ENCODE data around the gene CHPF.

The CHPF gene

GRCh38 chr2:219553168-219553417, 9.5 kb upstream of the CHPF start:
- in situ Hi-C loops (cut with MboI; ENCODE audit: low sequenced_read_pairs), result no loop called here

- in situ Hi-C loops (cut with MboI; ENCODE audit: low sequenced_read_pairs), result no loop called here
Observed at GRCh38 chr2:219552382-219553167, 9.0 kb upstream of the CHPF start.

GRCh38 chr2:219551441-219552381, 8.1 kb upstream of the CHPF start:
- in situ Hi-C loops (cut with MboI; ENCODE audit: low sequenced_read_pairs), result no loop called here

GRCh38 chr2:219549619-219550018, 6.0 kb upstream of the CHPF start:
- in situ Hi-C loops (cut with MboI; ENCODE audit: low sequenced_read_pairs), result loop anchor here (10.0 kb wide), 1 partner anchor 95 kb away; no protein-coding TSS in a partner anchor

GRCh38 chr2:219548990-219549389, 5.4 kb upstream of the CHPF start:
- in situ Hi-C loops (cut with MboI; ENCODE audit: low sequenced_read_pairs), result loop anchor here (10.0 kb wide), 1 partner anchor 96 kb away; no protein-coding TSS in a partner anchor

GRCh38 chr2:219547621-219548020, 4.0 kb upstream of the CHPF start:
- in situ Hi-C loops (cut with MboI; ENCODE audit: low sequenced_read_pairs), result loop anchor here (10.0 kb wide), 1 partner anchor 97 kb away; no protein-coding TSS in a partner anchor

GRCh38 chr2:219545943-219546352, 2.3 kb upstream of the CHPF start:
- in situ Hi-C loops (cut with MboI; ENCODE audit: low sequenced_read_pairs), result loop anchor here (10.0 kb wide), 1 partner anchor 99 kb away; no protein-coding TSS in a partner anchor

GRCh38 chr2:219545295-219545942, 1.8 kb upstream of the CHPF start:
- in situ Hi-C loops (cut with MboI; ENCODE audit: low sequenced_read_pairs), result loop anchor here (10.0 kb wide), 1 partner anchor 99 kb away; no protein-coding TSS in a partner anchor

GRCh38 chr2:219544567-219544966, 958 bp upstream of the CHPF start:
- in situ Hi-C loops (cut with MboI; ENCODE audit: low sequenced_read_pairs), result loop anchor here (10.0 kb wide), 1 partner anchor 100 kb away; no protein-coding TSS in a partner anchor

- in situ Hi-C loops (cut with MboI; ENCODE audit: low sequenced_read_pairs), result loop anchor here (10.0 kb wide), 1 partner anchor 102 kb away; no protein-coding TSS in a partner anchor
Observed at GRCh38 chr2:219542931-219543595, 546 bp downstream of the CHPF start.

GRCh38 chr2:219541611-219542180, 1.9 kb downstream of the CHPF start:
- in situ Hi-C loops (cut with MboI; ENCODE audit: low sequenced_read_pairs), result loop anchor here (10.0 kb wide), 1 partner anchor 103 kb away; no protein-coding TSS in a partner anchor

GRCh38 chr2:219540784-219541504, 2.7 kb downstream of the CHPF start:
- in situ Hi-C loops (cut with MboI; ENCODE audit: low sequenced_read_pairs), result loop anchor here (10.0 kb wide), 1 partner anchor 104 kb away; no protein-coding TSS in a partner anchor

- in situ Hi-C loops (cut with MboI; ENCODE audit: low sequenced_read_pairs), result loop anchor here (10.0 kb wide), 1 partner anchor 105 kb away; no protein-coding TSS in a partner anchor
Observed at GRCh38 chr2:219539926-219540678, 3.5 kb downstream of the CHPF start.

GRCh38 chr2:219538956-219539788, 4.4 kb downstream of the CHPF start:
- in situ Hi-C loops (cut with MboI; ENCODE audit: low sequenced_read_pairs), result no loop called here

- in situ Hi-C loops (cut with MboI; ENCODE audit: low sequenced_read_pairs), result no loop called here
Observed at GRCh38 chr2:219538504-219538951, 5.1 kb downstream of the CHPF start.

GRCh38 chr2:219537657-219538488, 5.7 kb downstream of the CHPF start:
- in situ Hi-C loops (cut with MboI; ENCODE audit: low sequenced_read_pairs), result no loop called here

GRCh38 chr2:219536967-219537366, 6.6 kb downstream of the CHPF start:
- in situ Hi-C loops (cut with MboI; ENCODE audit: low sequenced_read_pairs), result no loop called here

Measured in HL-60/S4 treated with phorbol 12-myristate 13-acetate at 8.2 ng/mL for 4 days and 3 days (cell line).